ENCODE results near the gene KLKB1.
"Not testable (repeated sequence)": the region's sequence is repeated elsewhere in the genome, so short reads cannot be mapped to it uniquely, and the experiment has no call there.

KLKB1 gene

GRCh38 chr4:186226521-186227189 is 652 bp upstream of the KLKB1 start:
- DNase-seq (ENCODE audit: low read depth in 2 of 2) = no peak

GRCh38 chr4:186227744-186228513 is 622 bp downstream of the KLKB1 start:
- DNase-seq (ENCODE audit: low read depth in 2 of 2) = no peak

GRCh38 chr4:186228514-186228894 is 1.2 kb downstream of the KLKB1 start:
- DNase-seq (ENCODE audit: low read depth in 2 of 2) = no peak

GRCh38 chr4:186234367-186234766 is 7.1 kb downstream of the KLKB1 start:
- DNase-seq (ENCODE audit: low read depth in 2 of 2) = no peak

- no peak for DNase-seq (ENCODE audit: low read depth in 2 of 2)
Measured at GRCh38 chr4:186236126-186236525, 8.8 kb downstream of the KLKB1 start.

- DNase-seq (ENCODE audit: low read depth in 2 of 2) = no peak
Measured at GRCh38 chr4:186240452-186240847, 13.1 kb downstream of the KLKB1 start.

GRCh38 chr4:186240848-186241491 is 13.7 kb downstream of the KLKB1 start:
- DNase-seq (ENCODE audit: low read depth in 2 of 2) = no peak

GRCh38 chr4:186241616-186242015 is 14.3 kb downstream of the KLKB1 start:
- DNase-seq (ENCODE audit: low read depth in 2 of 2) = no peak

- not testable (repeated sequence) for DNase-seq (ENCODE audit: low read depth in 2 of 2)
Measured at GRCh38 chr4:186242031-186242430, 14.7 kb downstream of the KLKB1 start.

GRCh38 chr4:186243331-186243730 is 16.0 kb downstream of the KLKB1 start:
- DNase-seq (ENCODE audit: low read depth in 2 of 2) = no peak

- no peak for DNase-seq (ENCODE audit: low read depth in 2 of 2)
Measured at GRCh38 chr4:186244835-186245234, 17.5 kb downstream of the KLKB1 start.

GRCh38 chr4:186247062-186247752 is 19.9 kb downstream of the KLKB1 start:
- not testable (repeated sequence) for DNase-seq (ENCODE audit: low read depth in 2 of 2)

- DNase-seq (ENCODE audit: low read depth in 2 of 2) = no peak
Measured at GRCh38 chr4:186248643-186249042, 21.3 kb downstream of the KLKB1 start.

- DNase-seq (ENCODE audit: low read depth in 2 of 2) = no peak
Measured at GRCh38 chr4:186249785-186250754, 22.8 kb downstream of the KLKB1 start.

GRCh38 chr4:186250760-186251159 is 23.5 kb downstream of the KLKB1 start:
- no peak for DNase-seq (ENCODE audit: low read depth in 2 of 2)

- no peak for DNase-seq (ENCODE audit: low read depth in 2 of 2)
Measured at GRCh38 chr4:186255122-186255521, 27.8 kb downstream of the KLKB1 start.

GRCh38 chr4:186258216-186258811 is 31.0 kb downstream of the KLKB1 start:
- DNase-seq (ENCODE audit: low read depth in 2 of 2) = no peak

GRCh38 chr4:186260117-186260503 is 32.8 kb downstream of the KLKB1 start:
- no peak for DNase-seq (ENCODE audit: low read depth in 2 of 2)

GRCh38 chr4:186260504-186261448 is 33.5 kb downstream of the KLKB1 start:
- no peak for DNase-seq (ENCODE audit: low read depth in 2 of 2)

GRCh38 chr4:186264660-186265059 is 37.4 kb downstream of the KLKB1 start:
- no peak for DNase-seq (ENCODE audit: low read depth in 2 of 2)

Data from stimulated activated CD4-positive, alpha-beta T cell treated with anti-CD3 and anti-CD28 coated beads, Interleukin-4, amount 100 ng/mL, for 48 hours (primary cell).